Endodermal cell (in vitro differentiated cells): ENCODE data around the gene ZCCHC17. TPM values are rescaled to one million over a fixed set of nuclear protein-coding genes. Genes with fewer than 3 reads are reported as not detected.
A peak's percentile ranks its signal among the peaks of the same experiment; 100 is the strongest.

Source experiments
- DNase-seq: peaks from one replicate; pipeline ENCODE4 v3.0.0-alpha.2; 2017
- H3K27ac ChIP-seq: 2 replicates; pipeline ENCODE4 v1.5.1; 2013; ENCODE audit warnings: mild to moderate bottlenecking, low read depth, low read length, moderate library complexity
- H3K27me3 ChIP-seq: 2 replicates; pipeline ENCODE4 v1.6.1; 2013; ENCODE audit warnings: mild to moderate bottlenecking, low read length, moderate library complexity; ENCODE audit not compliant: insufficient read depth, control insufficient read depth, poor library complexity, severe bottlenecking
- H3K36me3 ChIP-seq: 2 replicates; pipeline ENCODE4 v1.7.0; 2013; ENCODE audit warnings: mild to moderate bottlenecking, low read length, moderate library complexity; ENCODE audit not compliant: control insufficient read depth, insufficient read depth
- H3K4me1 ChIP-seq: one replicate; pipeline ENCODE4 v1.7.0; 2013; ENCODE audit warnings: low read length; ENCODE audit not compliant: control insufficient read depth, insufficient read depth
- H3K4me3 ChIP-seq: 2 replicates; pipeline ENCODE4 v1.5.1; 2013; ENCODE audit warnings: mild to moderate bottlenecking, low read length, moderate library complexity
- H3K9ac ChIP-seq: 2 replicates; pipeline ENCODE4 v1.6.1; 2013; ENCODE audit warnings: mild to moderate bottlenecking, low read length, moderate library complexity; ENCODE audit not compliant: poor library complexity, severe bottlenecking; ENCODE audit errors: extremely low read depth
- H3K9me3 ChIP-seq: 2 replicates; pipeline ENCODE4 v1.6.1; 2013; ENCODE audit warnings: mild to moderate bottlenecking, low read length, moderate library complexity; ENCODE audit not compliant: control insufficient read depth
- H3K27ac Mint-ChIP-seq: 2 replicates; pipeline ENCODE4 v1.8.0; 2020; ENCODE audit warnings: mixed read lengths
- H3K27me3 Mint-ChIP-seq: 2 replicates; pipeline ENCODE4 v1.8.0; 2021; ENCODE audit warnings: mild to moderate bottlenecking, mixed read lengths; ENCODE audit not compliant: insufficient read depth
- H3K36me3 Mint-ChIP-seq: 2 replicates; pipeline ENCODE4 v1.8.0; 2020; ENCODE audit warnings: low read depth, mixed read lengths
- H3K4me1 Mint-ChIP-seq: 2 replicates; pipeline ENCODE4 v1.8.0; 2020; ENCODE audit warnings: mixed read lengths
- H3K4me3 Mint-ChIP-seq: 2 replicates; pipeline ENCODE4 v1.8.0; 2020; ENCODE audit warnings: mild to moderate bottlenecking, moderate library complexity, mixed read lengths
- H3K9me3 Mint-ChIP-seq: 2 replicates; pipeline ENCODE4 v1.8.0; 2020; ENCODE audit warnings: mild to moderate bottlenecking, mixed read lengths
- CTCF ChIP-seq: fragments of 200-600 bp; sonication (generic); conservative IDR thresholded peaks from 2 replicates; pipeline ENCODE4 v1.5.0; 2021; ENCODE audit warnings: antibody characterized with exemption, mild to moderate bottlenecking
- WGBS, 2 experiments: methylation state at CpG; one replicate each; pipeline versions ENCODE4 v1.1.5 to v1.1.7; 2013; ENCODE audit warnings: missing lambda C conversion rate in 2 of 2, mixed read lengths in 1 of 2; ENCODE audit not compliant: insufficient coverage in 1 of 2, insufficient read length in 1 of 2; 5-methylcytosine and 5-hydroxymethylcytosine counted together
- total RNA-seq, 2 donors: library from RNA; stranded (reverse); fragmentation: NEBNext Ultra II Directional in 1 of 2; extraction: Animal tissue kit (Norgen Biotek cat#: 25700) in 1 of 2; gene quantifications; 2 replicates in 1 of 2; 3 replicates in 1 of 2; pipeline ENCODE4 v1.2.1, GENCODE V29; 2021

The ZCCHC17 gene
- total RNA-seq, 2 donors from 2014 or later = 47.6 to 53.8 TPM

- Mint-ChIP-seq H3K36me3 (no peaks in the 10 kb centered on the region), H3K27ac (peak overlapping the region; percentile 21)
Observed at GRCh38 chr1:31380181-31380580, 83.3 kb downstream of the ZCCHC17 start.

GRCh38 chr1:31381394-31382294 is 84.8 kb downstream of the ZCCHC17 start:
- no peaks in the 10 kb centered on the region for H3K36me3 Mint-ChIP-seq
- peaks cover 12% of the 10 kb centered on the region for H3K27me3 Mint-ChIP-seq
- Histone ChIP-seq H3K36me3 (no peaks in the 10 kb centered on the region), H3K9ac (no peak overlapping the region), H3K4me1 (peaks cover 5% of the 10 kb centered on the region), H3K27me3 (no peaks in the 10 kb centered on the region), H3K9me3 (no peaks in the 10 kb centered on the region), H3K4me3 (no peak overlapping the region), H3K27ac (no peak overlapping the region)
- no peak overlapping the region for H3K27ac Mint-ChIP-seq
- TF ChIP-seq CTCF = no peak
- H3K4me3 Mint-ChIP-seq = no peak overlapping the region
- no peaks in the 10 kb centered on the region for H3K9me3 Mint-ChIP-seq
- no peak for DNase-seq
- peaks cover 9% of the 10 kb centered on the region for H3K4me1 Mint-ChIP-seq
- WGBS, 2 experiments = 88 to 97% methylated on average over 4 to 6 of the region's 6 CpGs

More at GRCh38 chr1:31380181-31380580, 83.3 kb downstream of the ZCCHC17 start:
- Histone ChIP-seq H3K36me3 (no peaks in the 10 kb centered on the region), H3K27ac (no peak overlapping the region), H3K4me1 (peaks cover 9% of the 10 kb centered on the region), H3K4me3 (no peak overlapping the region), H3K27me3 (no peaks in the 10 kb centered on the region), H3K9me3 (no peaks in the 10 kb centered on the region), H3K9ac (no peak overlapping the region)
- TF ChIP-seq CTCF = no peak
- no peak overlapping the region for H3K4me3 Mint-ChIP-seq
- H3K27me3 Mint-ChIP-seq = peaks cover 8% of the 10 kb centered on the region
- 84 to 95% methylated on average over 3 of the region's 3 CpGs for WGBS, 2 experiments
- DNase-seq = no peak
- peaks cover 18% of the 10 kb centered on the region for H3K4me1 Mint-ChIP-seq
- H3K9me3 Mint-ChIP-seq = no peaks in the 10 kb centered on the region

GRCh38 chr1:31382379-31382989 is 85.7 kb downstream of the ZCCHC17 start:
- Histone ChIP-seq H3K9ac (no peak overlapping the region), H3K27me3 (no peaks in the 10 kb centered on the region), H3K4me3 (no peak overlapping the region), H3K27ac (no peak overlapping the region), H3K9me3 (no peaks in the 10 kb centered on the region), H3K36me3 (no peaks in the 10 kb centered on the region), H3K4me1 (peaks cover 5% of the 10 kb centered on the region)
- Mint-ChIP-seq H3K4me1 (peaks cover 7% of the 10 kb centered on the region), H3K36me3 (no peaks in the 10 kb centered on the region), H3K27me3 (peaks cover 12% of the 10 kb centered on the region), H3K9me3 (no peaks in the 10 kb centered on the region), H3K4me3 (no peak overlapping the region), H3K27ac (no peak overlapping the region)
- DNase-seq = no peak
- no peak for TF ChIP-seq CTCF
- WGBS, 2 experiments = 89 to 100% methylated on average over 1 to 3 of the region's 3 CpGs
